Stimulated activated CD4-positive, alpha-beta T cell treated with anti-CD3 and anti-CD28 coated beads, Interleukin-1b, Interleukin-23, amount 100 ng/mL, for 4 hours (primary cell): ENCODE results near the gene NGF.

Source experiments
- DNase-seq, 2 donors: peaks; one replicate each; pipeline ENCODE4 v3.0.0-alpha.2; 2020; ENCODE audit warnings: low read depth in 2 of 2

NGF gene

DNA sequence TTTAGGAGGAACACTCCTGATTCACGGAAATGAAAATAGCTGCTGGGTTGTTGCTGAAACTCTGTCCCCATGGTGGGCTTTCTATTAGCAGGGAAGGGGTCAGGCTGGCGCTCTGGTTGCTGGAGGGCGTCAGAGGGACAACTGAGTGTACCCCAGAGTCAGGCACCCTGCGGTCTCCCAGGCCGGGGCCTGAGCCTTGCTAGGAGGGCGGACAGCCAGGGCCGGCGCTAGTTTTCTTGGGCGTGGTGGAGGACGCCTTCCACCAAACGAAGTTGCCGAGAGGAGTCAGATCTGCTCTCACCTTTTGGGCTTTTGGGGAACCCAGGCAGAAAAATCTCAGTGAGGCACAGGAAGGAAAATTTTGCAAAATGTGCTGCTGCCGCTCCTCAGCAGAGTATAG is 54.8 kb downstream of the NGF start:
- no peak for DNase-seq

DNA sequence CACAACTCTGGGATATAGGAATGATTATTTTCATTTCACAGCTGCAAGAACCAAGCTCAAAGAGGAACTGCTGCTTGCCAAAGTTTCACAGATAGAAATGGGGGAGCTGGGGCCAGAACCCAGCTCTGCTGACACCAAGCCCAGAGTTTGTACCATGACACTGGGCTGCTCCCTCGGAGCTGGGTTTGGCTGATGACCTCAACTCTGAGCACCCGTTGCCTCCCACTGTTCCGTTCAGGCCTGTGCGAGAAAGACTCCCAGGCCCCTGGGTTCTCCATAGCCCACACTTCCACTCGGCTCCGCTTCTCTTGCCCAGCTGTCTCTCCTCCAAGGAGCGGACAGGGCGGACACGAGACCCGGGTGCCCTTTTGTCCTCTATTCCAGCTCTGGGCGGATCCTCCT is 55.2 kb downstream of the NGF start:
- no peak for DNase-seq

DNA sequence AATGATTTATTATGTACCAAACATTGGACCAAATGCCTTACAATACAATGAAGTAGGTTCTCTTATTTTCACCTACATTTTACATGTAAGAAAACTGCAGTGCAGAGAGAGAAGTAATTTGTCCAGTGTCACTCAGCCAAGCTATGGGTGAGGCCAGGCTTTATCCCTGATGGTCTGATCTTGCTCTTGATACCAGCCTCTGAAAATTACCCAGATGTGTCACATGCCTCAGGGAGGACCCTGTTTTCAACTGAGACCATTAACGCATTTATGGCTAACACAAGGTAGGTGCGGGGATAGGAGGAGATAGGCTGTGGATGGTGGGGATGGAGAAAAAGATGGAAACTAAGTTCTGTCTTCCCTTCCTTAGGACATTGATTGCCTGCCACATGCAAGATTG is 56.9 kb downstream of the NGF start:
- no peak for DNase-seq

GRCh38 chr1:115280064-115280463 is 58.0 kb downstream of the NGF start:
- DNase-seq = no peak

- no peak for DNase-seq
Measured at GRCh38 chr1:115278211-115278610, 59.8 kb downstream of the NGF start.

DNA sequence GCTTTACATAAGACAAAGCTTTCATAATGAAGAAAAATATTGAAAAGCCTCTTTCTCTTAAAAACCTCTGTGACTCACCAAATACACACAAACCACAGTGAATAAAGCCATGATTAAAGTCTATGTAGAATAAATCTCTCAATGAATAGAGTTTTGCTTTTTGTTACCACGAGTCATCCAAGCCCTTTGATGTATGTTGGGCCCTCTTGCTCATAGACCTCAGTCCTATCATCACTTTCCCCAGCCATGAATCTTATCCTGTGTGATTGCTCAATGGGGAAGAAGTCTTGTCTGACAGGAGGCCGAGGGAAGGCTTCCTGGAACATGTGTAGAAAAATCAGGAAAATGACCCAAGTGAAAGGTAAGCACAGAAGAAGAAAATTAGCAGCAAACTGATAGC is 60.8 kb downstream of the NGF start:
- no peak for DNase-seq

- no peak for DNase-seq
Measured at GRCh38 chr1:115275216-115275615, 62.8 kb downstream of the NGF start.

- DNase-seq = no peak
Measured at GRCh38 chr1:115274467-115274866, 63.6 kb downstream of the NGF start.

- DNase-seq = no peak
Measured at GRCh38 chr1:115266729-115267421, 71.2 kb downstream of the NGF start.

- no peak for DNase-seq
Measured at GRCh38 chr1:115265099-115265498, 73.0 kb downstream of the NGF start.

- DNase-seq = no peak
Measured at GRCh38 chr1:115262886-115263285, 75.2 kb downstream of the NGF start.

DNA sequence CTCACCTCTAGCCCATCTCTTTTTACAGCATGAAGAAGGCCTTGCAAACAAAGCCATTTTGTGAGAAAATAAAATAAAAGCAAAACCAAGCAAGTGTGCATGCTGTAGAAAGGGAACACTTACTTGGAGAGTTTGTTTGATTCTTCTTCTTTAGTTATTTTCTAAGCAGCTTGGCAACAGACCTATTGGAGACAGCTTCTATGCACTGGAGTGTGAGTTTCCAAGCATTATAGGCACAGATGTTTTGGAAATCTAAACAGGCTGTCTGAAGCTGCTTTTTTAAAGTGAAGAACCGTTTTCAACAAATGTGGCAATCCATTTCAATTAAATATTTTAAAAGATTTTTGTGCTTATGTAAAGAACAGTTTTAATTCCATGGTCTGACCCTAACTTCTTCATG is 76.6 kb downstream of the NGF start:
- no peak for DNase-seq

DNA sequence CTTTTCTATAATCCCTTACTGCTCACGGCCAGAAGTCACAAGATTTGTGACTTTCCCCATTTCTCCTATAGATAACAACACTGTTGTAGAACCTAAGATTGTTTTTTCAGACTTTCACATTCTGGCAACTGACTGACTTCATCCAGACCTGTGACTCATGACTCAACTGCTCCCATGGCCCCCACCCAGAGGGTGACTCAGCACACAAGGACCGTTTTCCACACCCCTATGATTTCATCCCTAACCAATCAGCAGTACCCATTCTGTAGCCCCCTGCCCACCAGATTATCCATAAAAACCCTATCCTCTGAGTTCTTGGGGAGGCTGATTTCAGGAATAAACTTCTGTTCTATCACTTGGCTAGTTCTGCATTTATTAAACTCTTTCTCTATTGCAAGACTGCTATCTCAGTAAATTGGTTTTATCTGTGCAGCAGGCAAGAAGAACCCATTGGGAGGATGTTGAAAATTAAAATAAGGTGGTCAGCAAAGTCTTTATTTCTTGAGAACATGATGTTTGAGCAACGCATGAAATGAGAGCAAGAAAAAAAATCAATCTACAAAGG is 79.7 kb downstream of the NGF start:
- DNase-seq = no peak

GRCh38 chr1:115257591-115257990 is 80.5 kb downstream of the NGF start:
- DNase-seq = no peak

DNA sequence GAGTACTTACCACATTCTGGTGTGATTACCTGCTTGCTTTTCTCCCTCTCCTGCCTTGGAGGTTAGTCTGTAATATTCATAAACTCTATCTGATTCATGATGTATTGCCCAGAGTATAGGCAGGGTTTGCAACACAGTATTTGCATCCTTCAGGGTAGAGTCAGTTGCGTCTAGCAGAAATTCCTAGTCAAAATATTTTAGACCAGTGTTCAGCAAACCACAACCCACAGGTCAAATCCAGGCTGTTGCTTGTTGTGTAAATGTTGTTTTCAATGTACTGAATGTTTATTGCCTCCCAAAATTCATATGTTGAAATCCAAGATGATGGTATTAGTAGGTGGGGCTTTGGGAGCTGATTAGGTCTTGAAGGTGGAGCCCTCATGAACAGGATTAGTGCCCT is 82.9 kb downstream of the NGF start:
- no peak for DNase-seq

GRCh38 chr1:115252585-115252984 is 85.5 kb downstream of the NGF start:
- DNase-seq = no peak

DNA sequence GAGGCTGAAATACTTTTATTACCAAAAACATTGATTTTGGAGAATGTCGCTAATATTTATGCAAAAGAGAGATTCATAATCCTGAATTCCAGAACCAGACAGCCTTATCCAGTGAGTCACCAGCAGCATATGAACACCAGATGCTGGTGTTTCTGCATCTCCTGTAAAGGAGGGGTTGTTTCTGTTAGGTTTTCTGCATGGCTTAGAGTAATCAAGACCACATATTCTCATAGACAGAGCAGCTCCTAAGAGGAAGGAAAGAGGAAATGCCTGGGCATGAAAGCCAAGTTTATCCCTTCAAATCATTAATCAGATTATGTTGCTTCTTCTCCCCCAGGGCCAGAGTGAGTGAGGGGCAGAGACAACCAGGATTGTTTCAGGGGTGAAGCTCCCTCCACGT is 86.2 kb downstream of the NGF start:
- DNase-seq = no peak

DNA sequence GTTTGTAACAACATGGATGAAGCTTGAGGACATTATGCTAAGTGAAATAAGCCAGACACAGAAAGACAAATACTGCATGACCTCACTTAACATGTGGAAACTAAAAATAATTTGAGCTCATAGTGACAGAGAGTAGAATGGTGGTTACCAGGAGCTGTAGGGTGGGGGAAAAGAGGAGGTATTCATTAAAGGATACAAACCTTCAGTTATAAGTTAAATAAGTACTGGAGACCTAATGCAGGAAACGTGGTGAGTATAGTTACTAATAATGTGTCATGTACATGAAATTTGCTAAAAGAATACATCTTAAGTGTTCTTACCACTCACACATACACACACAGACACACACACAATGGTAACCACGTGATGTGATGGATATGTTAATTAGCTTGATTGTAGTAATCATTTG is 86.7 kb downstream of the NGF start:
- DNase-seq = no peak

- no peak for DNase-seq
Measured at GRCh38 chr1:115246526-115246925, 91.5 kb downstream of the NGF start.

GRCh38 chr1:115245227-115245626 is 92.8 kb downstream of the NGF start:
- DNase-seq = no peak

- DNase-seq = no peak
Measured at GRCh38 chr1:115242543-115242942, 95.5 kb downstream of the NGF start.

GRCh38 chr1:115241309-115241708 is 96.7 kb downstream of the NGF start:
- DNase-seq = no peak

DNA sequence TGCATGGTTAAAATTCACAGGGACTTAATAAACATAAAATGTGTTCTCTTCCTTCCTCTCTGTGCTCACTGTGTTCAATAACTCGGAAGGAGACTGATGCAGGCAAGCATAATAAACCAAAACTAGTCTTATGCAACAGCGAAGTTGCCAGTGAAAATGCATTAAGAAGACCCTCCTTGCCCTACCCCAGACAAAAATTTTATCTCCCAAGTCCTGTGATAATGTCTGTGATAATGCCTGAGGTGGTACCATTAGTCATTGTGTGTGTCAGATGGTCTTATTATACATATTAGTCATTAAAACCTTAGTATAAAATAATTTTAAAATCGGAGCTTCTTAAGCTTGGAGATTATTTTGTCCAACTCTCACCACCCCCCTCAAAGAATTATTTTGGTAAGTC is 97.8 kb downstream of the NGF start:
- DNase-seq = no peak

GRCh38 chr1:115239426-115239825 is 98.6 kb downstream of the NGF start:
- DNase-seq = no peak
